VCaP (cell line): ENCODE results near the gene NEURL4.
A peak's percentile ranks its signal among the peaks of the same experiment; 100 is the strongest.

Experiments
- H3K27ac ChIP-seq: fragments of 450-650 bp; 2 replicates; pipeline ENCODE4 v1.5.1; 2017
- CTCF ChIP-seq: fragments of 450-650 bp; conservative IDR thresholded peaks from 2 replicates; pipeline ENCODE4 v1.5.1; 2017; ENCODE audit warnings: mild to moderate bottlenecking, moderate library complexity

NEURL4 gene

GRCh38 chr17:7317161-7317803, 11.9 kb downstream of the NEURL4 start:
- no peak for TF ChIP-seq CTCF
- no peak overlapping the region for H3K27ac ChIP-seq

DNA sequence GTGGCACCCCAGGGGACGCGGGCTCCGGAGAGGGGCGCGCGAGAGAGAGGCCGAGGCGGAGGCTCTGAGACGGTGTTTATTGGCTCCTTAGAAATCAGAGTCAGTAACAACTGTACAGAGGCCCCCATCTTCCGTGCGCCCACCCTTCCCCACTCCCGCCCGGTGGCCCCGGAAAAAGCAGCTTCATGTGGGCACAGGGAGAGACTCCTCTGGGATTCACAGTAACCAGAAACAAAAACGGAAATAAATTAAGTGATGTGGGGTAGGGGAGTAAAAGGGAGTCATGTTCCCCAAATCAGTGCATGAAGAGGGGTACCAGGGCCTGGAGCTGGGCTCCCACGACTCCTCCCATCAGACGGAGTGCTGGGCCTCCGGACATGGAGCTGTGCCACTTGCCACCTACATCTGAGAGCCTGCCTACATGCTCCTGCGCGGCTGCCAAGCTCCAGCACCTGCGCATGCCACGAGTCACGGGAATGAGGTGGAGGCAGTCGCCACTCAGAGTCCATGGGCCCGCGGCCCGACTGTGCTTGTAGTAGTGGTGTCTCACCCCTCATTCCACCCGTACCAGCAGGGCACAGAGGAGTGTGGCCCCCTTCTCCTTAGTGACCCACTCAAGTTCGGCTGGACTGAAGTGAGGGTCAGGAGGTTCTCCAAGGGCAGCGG, 13.4 kb downstream of the NEURL4 start:
- H3K27ac ChIP-seq = peak overlapping the region; percentile 85
- no peak for TF ChIP-seq CTCF

DNA sequence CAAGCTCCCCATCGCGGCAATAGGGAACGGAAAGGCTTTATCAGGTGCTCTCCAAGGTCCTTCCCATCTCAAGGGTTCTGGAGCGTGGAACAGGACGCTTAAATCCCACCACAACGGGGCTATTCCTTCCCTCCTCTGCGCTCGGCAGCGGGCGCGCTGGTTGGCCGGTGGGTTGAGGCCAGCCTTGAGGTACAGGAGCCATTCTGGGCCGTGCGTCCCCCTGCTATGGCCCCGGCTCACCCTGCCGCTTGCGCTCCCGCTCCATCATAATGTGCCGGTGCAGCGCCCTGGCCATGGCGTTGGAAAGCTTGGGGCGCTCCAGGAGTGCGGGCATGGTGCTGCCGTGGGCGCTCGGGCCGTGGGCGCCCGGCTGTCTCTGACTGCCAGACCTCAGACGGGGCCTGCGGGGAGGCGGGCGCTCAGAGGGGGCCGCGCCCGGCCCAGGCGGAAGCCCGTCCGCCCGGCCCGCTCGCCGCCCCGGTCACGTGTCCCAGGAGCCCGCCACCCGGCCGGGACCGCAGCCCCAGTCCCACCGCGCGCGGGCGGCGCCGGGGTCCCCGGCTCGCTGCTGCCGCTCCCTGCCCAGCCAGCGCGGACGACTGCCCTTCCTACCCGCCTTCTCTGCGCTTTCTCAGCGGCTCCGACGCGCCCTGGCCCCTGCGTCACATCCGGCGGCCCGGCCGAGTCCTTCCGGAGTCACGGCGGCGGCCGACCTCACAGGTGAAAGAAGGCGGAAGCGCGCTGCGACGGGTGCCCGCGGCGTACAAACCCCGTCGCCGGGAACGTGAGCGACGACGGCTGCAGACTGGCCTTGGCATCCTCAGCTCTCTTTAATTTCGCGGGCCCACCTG, 14.2 kb downstream of the NEURL4 start, which contains the start of gene GPS2:
Gene GPS2, minus strand, starts transcription at position 642 of the 851 bp plus-strand sequence. Its CDS starts 308 bp downstream, at position 334.
- TF ChIP-seq CTCF = no peak
- peak within 1 kb of the TSS; percentile 85 for H3K27ac ChIP-seq

- no peak for TF ChIP-seq CTCF
- H3K27ac ChIP-seq = peak overlapping the region; percentile 85
Observed at GRCh38 chr17:7313890-7314718, 15.0 kb downstream of the NEURL4 start.

- H3K27ac ChIP-seq = no peak overlapping the region
Observed at GRCh38 chr17:7313088-7313889, 15.8 kb downstream of the NEURL4 start.

More at GRCh38 chr17:7313088-7313889, 15.8 kb downstream of the NEURL4 start:
- no peak for TF ChIP-seq CTCF
